ENCODE measurements around the gene DYNC1I1. TPM values are rescaled to one million over a fixed set of nuclear protein-coding genes. Genes with fewer than 3 reads are reported as not detected.

Gene DYNC1I1
- total and polyA plus RNA-seq, 2 donors (not counting 1 experiment from before 2014, with no cell fraction given) = 0.17 to 0.30 TPM

GRCh38 chr7:96021568-96021967, 249.2 kb downstream of the DYNC1I1 start:
- H3K36me3 ChIP-seq (ENCODE audit: control insufficient read depth, insufficient read depth, low read length) = no peaks in the 10 kb centered on the region
- no peak overlapping the region for H3K9ac ChIP-seq (ENCODE audit: insufficient read depth, low read length)

GRCh38 chr7:96023387-96023786, 251.0 kb downstream of the DYNC1I1 start:
- Histone ChIP-seq H3K4me2 (ENCODE audit: extremely low read depth, insufficient read depth, low read length) (no peak overlapping the region), H3K27me3 (ENCODE audit: control insufficient read depth, insufficient read depth, low read length) (no peaks in the 10 kb centered on the region), H2AFZ (ENCODE audit: low read length) (no peak overlapping the region), H4K20me1 (ENCODE audit: control insufficient read depth, extremely low read depth, insufficient read depth, low read length) (no peaks in the 10 kb centered on the region), H3K4me3 (replicated peaks in 1 of 4; ENCODE audit: control extremely low read depth in 1 of 4, insufficient read depth in 1 of 4, low read depth in 3 of 4, low read length in 4 of 4) (no peak overlapping the region), H3K9ac (ENCODE audit: insufficient read depth, low read length) (no peak overlapping the region), H3K4me1 (ENCODE audit: control insufficient read depth, extremely low read depth, insufficient read depth, low read length) (no peaks in the 10 kb centered on the region), H3K27ac (ENCODE audit: insufficient read depth, low read length) (no peak overlapping the region), H3K9me3 (ENCODE audit: control insufficient read depth, insufficient read depth, low read depth, low read length) (no peaks in the 10 kb centered on the region), H3K79me2 (ENCODE audit: control insufficient read depth, insufficient read depth, low read length) (no peaks in the 10 kb centered on the region), H3K36me3 (ENCODE audit: control insufficient read depth, insufficient read depth, low read length) (no peaks in the 10 kb centered on the region)
- TF ChIP-seq CTCF (conservative IDR thresholded peaks at IDR 0.05 in 1 of 2, IDR thresholded peaks at IDR 0.05 in 1 of 2; ENCODE audit: low read depth in 1 of 2, low read length in 2 of 2) = no peak
- no peak for TF ChIP-seq EZH2 (IDR thresholded peaks at IDR 0.05; ENCODE audit: low read length, missing control alignments)
- no peak for DNase-seq (ENCODE audit: low read depth in 2 of 2)

More at GRCh38 chr7:96021568-96021967, 249.2 kb downstream of the DYNC1I1 start:
- TF ChIP-seq CTCF (conservative IDR thresholded peaks at IDR 0.05 in 1 of 2, IDR thresholded peaks at IDR 0.05 in 1 of 2; ENCODE audit: low read depth in 1 of 2, low read length in 2 of 2) = no peak
- TF ChIP-seq EZH2 (IDR thresholded peaks at IDR 0.05; ENCODE audit: low read length, missing control alignments) = no peak
- Histone ChIP-seq H2AFZ (ENCODE audit: low read length) (no peak overlapping the region), H3K27me3 (ENCODE audit: control insufficient read depth, insufficient read depth, low read length) (no peaks in the 10 kb centered on the region), H3K4me2 (ENCODE audit: extremely low read depth, insufficient read depth, low read length) (no peak overlapping the region), H3K4me3 (replicated peaks in 1 of 4; ENCODE audit: control extremely low read depth in 1 of 4, insufficient read depth in 1 of 4, low read depth in 3 of 4, low read length in 4 of 4) (no peak overlapping the region), H3K27ac (ENCODE audit: insufficient read depth, low read length) (no peak overlapping the region), H4K20me1 (ENCODE audit: control insufficient read depth, extremely low read depth, insufficient read depth, low read length) (no peaks in the 10 kb centered on the region), H3K79me2 (ENCODE audit: control insufficient read depth, insufficient read depth, low read length) (no peaks in the 10 kb centered on the region), H3K9me3 (ENCODE audit: control insufficient read depth, insufficient read depth, low read depth, low read length) (no peaks in the 10 kb centered on the region), H3K4me1 (ENCODE audit: control insufficient read depth, extremely low read depth, insufficient read depth, low read length) (no peaks in the 10 kb centered on the region)
- no peak for DNase-seq (ENCODE audit: low read depth in 2 of 2)

GRCh38 chr7:96026010-96026409, 253.7 kb downstream of the DYNC1I1 start:
- TF ChIP-seq EZH2 (IDR thresholded peaks at IDR 0.05; ENCODE audit: low read length, missing control alignments) (no peak), CTCF (conservative IDR thresholded peaks at IDR 0.05 in 1 of 2, IDR thresholded peaks at IDR 0.05 in 1 of 2; ENCODE audit: low read depth in 1 of 2, low read length in 2 of 2) (no peak)
- H3K79me2 ChIP-seq (ENCODE audit: control insufficient read depth, insufficient read depth, low read length) = no peaks in the 10 kb centered on the region
- no peak overlapping the region for H3K27ac ChIP-seq (ENCODE audit: insufficient read depth, low read length)
- no peaks in the 10 kb centered on the region for H3K9me3 ChIP-seq (ENCODE audit: control insufficient read depth, insufficient read depth, low read depth, low read length)
- H3K27me3 ChIP-seq (ENCODE audit: control insufficient read depth, insufficient read depth, low read length) = no peaks in the 10 kb centered on the region
- no peaks in the 10 kb centered on the region for H3K4me1 ChIP-seq (ENCODE audit: control insufficient read depth, extremely low read depth, insufficient read depth, low read length)
- no peaks in the 10 kb centered on the region for H3K36me3 ChIP-seq (ENCODE audit: control insufficient read depth, insufficient read depth, low read length)
- peak in 1 of 2 donors; percentile 3 for DNase-seq (ENCODE audit: low read depth in 2 of 2)
- no peak overlapping the region for H2AFZ ChIP-seq (ENCODE audit: low read length)
- H3K4me2 ChIP-seq (ENCODE audit: extremely low read depth, insufficient read depth, low read length) = no peak overlapping the region
- H3K9ac ChIP-seq (ENCODE audit: insufficient read depth, low read length) = no peak overlapping the region
- no peaks in the 10 kb centered on the region for H4K20me1 ChIP-seq (ENCODE audit: control insufficient read depth, extremely low read depth, insufficient read depth, low read length)
- H3K4me3 ChIP-seq (replicated peaks in 1 of 4; ENCODE audit: control extremely low read depth in 1 of 4, insufficient read depth in 1 of 4, low read depth in 3 of 4, low read length in 4 of 4) = no peak overlapping the region

All from fibroblast of lung (primary cell).